GM18526 (cell line): ENCODE data around the gene IL13.

Experiments
- POLR2A ChIP-seq: IDR thresholded peaks from 3 replicates; pipeline ENCODE4 v1.6.1; 2011; ENCODE audit not compliant: insufficient read length; ENCODE audit errors: extremely low read depth

IL13 gene

DNA sequence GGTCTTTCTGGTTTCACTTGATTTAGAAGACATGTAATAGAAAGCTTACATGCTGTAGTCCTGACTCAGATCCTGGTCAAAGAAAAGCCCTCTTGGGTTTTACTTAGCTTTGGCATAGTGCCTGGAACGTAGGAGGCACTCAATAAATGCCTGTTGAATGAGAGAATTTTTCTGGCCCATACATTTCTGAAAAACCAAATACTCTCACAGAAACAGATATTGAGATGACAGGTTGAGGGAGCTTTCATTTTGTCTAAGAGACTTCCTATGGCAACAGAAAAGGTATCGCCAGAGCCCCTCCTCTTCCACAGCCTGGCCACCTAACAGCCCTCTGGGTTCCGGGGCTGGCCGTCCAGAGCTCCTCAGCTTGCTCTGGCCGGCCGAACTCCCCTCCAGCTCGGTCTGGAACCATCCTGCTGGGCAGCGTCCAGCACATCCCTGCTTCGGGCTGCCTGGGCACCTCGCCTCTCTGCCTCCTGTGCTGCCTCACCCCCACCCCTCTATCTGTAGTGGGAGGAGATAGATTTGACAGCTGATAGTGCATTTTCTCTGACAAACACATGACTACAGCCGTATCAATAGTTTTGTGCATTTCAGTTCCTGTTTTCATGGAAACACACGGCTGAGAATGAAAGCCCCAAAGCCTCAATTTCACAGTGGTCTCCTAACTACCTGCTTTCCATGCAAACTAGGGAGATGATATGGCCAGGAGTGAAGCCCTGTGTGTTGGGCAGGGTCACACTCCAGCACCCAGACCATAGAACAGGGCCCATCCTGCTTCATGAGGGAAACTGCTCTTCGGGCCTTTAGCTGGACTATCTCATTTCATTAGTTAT is 16.9 kb downstream of the IL13 start:
- TF ChIP-seq POLR2A, result peak; percentile 41

DNA sequence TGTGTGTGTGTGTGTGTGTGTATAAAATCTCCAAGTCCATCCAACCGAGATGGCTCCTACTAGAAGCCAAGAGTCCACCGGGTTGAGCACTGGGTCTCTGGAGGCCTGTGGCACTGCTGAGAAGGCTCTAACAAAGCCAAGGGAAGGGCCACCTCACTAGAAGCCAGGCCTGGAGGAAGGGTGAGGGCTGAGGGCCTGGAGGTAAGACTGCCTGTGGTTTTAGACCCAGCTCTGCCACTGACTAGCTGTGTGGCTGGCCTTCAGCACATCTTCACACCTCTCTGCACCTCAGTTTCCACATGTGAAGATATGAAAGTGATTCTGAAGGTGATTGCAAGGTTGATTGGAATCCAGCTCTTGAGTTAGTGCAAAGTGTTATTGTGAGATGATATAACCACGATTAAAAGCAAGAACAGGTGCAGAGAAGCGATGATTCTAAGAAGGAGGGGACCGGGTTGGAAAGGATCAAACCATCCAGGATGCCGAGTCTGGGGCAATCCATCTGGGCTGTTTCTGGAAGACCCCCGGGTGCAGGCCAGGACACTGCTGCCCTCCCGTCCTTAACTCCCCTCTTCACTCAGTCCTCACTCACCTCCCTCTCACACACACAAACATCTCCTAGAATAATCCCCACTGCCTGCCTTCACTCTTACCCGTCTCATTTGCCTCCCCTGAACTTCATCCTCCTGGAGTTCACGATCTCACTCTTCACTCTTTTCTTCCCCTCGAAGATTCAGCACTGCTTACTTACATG is 18.1 kb downstream of the IL13 start:
- TF ChIP-seq POLR2A, result no peak

DNA sequence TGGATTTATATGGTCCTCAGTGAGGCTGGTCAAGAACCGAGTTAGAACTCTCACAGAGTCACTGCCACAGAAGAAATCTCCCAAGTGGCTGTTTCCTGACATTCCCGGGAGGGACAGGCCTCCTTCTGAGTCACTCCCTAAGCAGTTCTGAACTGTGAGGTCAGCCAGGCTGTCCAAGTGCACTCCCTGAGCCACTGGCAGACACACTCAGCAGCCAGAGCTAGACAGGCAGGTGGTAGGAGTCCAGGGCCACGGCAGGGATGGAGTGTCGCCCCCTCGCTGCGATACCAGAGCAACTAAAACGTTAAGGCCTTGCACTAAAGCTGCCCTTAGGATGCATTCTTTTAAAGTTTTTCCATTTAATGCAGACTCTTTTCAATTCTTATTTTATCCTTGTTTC is 19.2 kb downstream of the IL13 start:
- no peak for TF ChIP-seq POLR2A

DNA sequence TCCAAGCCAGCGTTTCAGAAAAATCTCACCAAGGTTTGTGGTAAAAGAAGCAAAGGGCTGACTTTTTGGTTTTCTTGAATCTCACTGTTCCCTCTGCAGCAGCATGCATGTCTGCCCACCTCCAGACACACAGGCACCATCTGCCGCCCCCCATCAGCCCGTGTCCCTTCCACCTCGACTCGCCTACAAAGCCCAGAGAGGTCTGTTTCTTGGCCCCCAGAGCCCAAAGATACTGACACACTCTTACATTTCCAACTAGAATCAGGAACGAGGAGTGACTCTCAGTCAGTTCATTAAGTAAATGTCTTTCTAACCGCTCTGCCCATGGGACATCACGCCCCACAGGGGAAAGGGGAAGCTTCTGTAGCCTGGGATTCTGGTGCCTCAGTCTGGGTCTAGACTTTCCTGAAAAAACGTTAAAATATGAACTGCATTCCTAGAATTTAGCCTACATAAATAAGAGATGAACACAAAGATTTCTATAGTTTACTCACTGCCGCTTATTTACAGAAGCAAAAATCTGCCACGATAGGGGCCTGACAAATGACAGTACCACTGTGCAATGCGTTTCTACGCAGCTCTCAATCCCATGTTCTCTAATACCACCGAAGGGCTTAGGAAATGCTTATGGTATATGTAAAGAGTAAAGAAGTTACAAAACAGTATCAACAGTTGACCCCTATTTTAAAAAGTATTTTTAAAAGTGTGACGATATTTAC is 19.9 kb downstream of the IL13 start:
- TF ChIP-seq POLR2A, result no peak

DNA sequence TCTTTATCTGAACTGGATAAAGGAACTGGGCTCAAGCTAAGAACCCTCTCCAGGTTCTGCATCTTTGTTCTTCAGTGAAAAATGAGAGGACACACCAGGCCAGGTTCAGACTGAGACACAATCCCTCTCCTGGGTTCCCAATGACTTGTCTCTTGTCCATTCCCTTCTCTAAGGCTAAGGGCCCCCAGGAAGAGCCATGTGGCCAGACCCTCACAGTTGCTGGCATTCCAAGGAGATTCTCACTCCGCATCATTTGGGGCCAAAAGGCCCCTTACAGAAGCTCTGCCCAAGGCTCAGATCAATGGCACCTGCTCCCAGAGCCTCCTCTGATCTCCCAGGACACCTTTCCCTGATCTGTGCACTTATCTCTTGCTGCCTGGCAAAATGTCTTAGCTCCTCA is 20.8 kb downstream of the IL13 start:
- TF ChIP-seq POLR2A, result no peak

DNA sequence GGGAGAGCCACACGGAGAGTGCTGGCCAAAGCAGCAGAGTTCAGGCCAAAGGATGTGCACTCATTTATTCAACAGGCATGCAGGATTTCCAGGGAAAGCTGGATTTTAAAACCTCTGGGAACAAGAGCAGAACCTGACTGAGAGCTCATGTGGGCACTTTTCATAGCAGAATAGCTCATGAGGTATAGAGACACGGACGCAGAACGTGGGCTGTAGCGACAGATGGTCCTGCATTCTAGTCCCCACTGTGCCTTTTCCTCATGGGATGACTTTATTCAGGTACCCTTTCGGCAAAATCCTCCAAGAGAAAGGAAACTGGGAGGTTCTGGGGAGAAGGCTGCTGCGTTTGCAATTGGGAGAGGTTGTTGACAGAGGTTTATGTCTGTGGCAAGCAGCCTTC is 21.2 kb downstream of the IL13 start:
- TF ChIP-seq POLR2A, result no peak

DNA sequence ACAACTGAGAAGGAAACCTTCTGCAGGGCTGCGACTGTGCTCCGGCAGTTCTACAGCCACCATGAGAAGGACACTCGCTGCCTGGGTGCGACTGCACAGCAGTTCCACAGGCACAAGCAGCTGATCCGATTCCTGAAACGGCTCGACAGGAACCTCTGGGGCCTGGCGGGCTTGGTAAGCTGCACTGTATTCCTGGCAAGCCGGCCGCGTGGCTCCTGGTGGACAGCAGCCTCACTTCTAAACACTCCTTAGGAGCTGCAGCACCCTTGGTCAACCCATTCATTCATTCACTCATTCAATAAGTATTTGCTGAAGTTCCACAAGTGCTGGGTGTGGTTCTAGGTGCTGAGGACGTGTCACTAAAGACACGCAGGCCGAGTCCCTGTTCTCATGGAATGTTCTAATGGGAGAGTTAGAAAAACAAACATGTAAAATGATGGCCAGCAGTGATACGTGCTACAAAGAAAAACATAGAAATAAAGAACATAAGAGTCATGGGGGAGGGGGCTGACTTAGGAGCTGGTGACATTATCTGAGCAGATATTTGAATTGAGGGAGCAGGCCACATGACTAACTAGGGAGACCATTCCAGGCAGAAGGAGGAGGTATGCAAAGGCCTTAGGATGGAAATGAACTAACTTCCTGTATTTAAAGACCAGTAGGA is 21.9 kb downstream of the IL13 start:
- TF ChIP-seq POLR2A, result no peak

DNA sequence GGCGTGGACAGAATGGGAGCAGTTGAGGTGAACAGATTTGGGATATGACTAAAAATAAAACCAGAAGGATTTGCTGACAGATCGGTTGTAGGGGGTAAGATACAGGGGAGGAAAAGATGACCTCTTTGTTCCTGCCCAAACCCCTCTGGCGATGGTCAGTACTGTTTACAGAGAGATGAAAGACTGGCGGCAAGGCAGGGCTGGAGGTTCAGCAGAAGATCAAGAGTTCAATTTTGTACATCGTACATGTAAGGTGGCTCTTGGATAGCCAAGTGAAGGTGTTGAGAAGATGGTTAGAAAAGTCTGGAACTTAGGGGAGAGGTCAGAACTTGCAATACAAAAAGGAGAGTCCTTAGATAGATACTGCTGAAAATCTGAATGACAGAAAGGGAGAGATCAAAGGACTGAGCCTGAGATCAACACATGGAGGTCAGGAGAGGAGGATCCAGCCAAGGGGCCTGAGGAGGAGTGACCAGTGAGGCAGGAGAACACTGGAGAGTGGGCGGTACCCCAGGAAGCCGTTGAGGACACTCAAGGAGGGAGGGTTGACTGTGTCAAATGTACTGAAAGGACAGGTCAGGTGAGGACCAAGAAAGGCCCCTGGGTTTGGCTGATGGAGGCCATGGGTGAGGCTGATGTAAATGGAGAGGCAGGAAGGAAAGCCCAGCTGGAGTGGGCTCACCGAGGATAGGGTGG is 23.0 kb downstream of the IL13 start:
- no peak for TF ChIP-seq POLR2A

DNA sequence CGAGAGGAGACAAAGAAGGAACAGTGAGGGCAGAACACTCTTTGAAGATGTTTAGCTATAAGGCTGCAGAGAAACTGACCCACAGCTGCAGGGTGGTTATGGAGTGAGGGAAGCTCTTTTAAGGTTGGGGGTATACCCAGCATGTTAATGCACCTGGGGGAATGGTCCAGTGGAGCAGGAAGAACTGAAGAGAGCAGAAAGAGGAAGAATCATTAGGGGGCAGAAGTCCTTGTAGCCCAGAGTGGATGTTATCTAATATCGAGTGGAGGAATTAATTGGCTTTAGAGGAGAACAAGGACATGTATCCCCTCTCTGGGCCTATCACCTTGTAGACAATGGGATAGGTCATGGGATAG is 23.5 kb downstream of the IL13 start:
- TF ChIP-seq POLR2A, result no peak

DNA sequence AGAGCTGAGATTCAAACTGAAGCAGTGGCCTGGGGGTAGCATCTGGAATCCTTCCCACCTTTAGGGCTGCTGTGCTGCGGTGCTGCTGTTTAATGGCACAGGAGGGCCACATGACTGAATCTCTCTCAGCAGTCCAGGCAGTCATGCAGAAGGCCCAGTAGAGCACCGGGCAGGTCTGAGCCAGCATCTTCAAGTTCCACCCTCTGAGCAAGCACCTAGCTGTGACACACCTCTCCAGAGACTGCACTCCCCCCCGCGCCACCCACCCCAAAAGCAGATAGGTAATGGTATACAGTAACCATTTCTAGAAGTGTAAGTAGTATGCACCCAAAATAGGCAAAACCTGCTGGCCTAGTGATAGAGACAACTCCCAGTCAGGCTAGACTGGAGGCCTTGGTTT is 24.0 kb downstream of the IL13 start:
- TF ChIP-seq POLR2A, result no peak

DNA sequence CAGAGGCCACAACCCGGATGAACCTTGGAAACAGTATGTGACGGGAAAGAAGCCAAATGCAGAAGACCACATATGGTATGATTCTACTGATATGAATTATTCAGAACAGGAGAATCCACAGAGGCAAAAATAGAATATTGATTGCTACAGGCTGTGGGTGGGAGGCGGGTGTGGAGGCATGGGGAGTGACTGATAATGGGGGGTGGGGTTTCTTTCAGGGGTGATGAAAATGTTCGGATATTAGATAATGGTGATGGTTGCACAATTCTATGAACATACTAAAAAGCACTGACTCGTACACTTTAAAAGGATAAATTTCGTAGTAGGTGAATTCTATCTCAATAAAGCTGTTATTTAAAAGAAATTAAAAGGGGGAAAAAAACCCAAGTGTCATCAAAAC is 26.5 kb downstream of the IL13 start:
- no peak for TF ChIP-seq POLR2A

DNA sequence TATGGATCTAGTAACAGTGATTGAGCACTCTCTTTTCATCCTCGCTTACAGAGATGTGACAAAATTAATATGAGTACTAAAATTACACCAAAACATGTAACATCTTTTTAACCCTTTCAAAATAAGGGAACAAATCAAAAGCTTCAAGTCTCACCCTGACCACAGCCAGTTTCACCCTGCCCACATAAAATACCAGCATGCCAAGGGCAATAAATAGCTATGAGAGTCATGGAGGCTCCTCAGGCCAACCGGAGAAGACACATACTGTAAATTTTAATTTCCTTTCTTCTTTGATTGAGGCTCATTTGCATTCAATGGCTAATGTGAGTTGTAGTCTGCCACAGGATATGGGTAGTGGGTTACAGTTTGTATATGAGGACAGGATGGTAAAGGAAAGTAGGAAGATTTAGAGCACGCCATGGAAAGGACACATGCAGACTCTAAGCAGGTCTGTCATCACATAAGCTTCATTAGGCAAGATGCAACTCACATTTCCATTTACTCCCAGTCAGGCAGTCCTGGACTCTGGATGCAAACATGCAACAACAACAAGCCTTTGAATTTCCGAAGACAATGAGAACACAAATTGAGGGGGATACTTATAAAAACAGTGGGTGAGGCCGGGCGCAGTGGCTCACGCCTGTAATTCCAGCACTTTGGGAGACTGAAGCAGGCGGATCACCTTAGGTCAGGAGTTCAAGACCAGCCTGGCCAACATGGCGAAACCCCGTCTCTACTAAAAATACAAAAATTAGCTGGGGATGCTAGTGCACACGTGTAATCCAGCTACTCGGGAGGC is 27.1 kb downstream of the IL13 start:
- no peak for TF ChIP-seq POLR2A

DNA sequence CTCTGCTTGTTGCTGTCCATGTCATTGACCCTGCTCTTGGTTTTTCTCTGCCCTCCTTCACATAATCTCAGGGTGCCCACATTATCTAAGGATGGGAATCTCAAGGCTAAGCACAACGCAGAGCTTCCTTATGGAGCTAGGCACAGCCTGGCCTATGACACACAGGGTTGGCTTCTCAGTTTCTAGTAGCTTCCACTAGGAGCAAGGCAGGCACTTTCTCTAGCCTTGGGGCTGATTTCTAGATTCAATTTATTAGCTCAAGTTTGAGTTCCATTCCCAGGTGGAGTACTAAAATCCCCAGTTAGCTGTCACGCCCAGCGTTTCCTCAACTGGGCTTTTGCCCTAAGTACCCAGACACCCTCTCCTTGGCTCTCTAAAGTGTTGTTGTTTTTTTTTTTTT is 28.2 kb downstream of the IL13 start:
- no peak for TF ChIP-seq POLR2A

DNA sequence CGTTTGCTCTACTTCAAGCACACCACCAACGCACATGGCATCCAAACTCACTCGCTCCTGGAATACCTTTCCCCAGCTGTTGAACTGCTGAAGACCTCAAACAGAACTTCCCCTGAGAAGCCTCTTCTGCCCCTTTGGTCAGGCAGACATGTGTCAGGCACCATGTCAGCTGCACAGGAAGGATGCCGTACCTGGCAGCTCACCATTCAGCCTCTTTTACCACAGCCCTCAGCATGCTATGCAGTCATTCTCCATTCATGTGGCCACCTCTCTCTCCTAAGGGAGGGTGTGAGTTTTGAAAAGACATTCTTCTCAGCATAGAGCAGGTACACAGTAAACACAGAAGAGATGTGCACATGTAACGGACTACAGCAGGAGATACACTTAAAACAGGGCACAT is 30.0 kb downstream of the IL13 start:
- TF ChIP-seq POLR2A, result no peak
